ENCODE results near the gene CDC14A.

CDC14A gene

GRCh38 chr1:100481303-100481702 lies 129.0 kb downstream of the CDC14A start:
- no peak for TF ChIP-seq CTCF (IDR thresholded peaks at IDR 0.05; ENCODE audit: control extremely low read depth, extremely low read depth, low read depth, missing control alignments)
- ChIA-PET CTCF (interaction anchor here (0.9 to 1.5 kb wide), 8 partner anchors 12 to 26 kb away, joined by 3 to 6 read pairs (median 4); no protein-coding TSS in a partner anchor), POLR2A (no interaction called here)
- DNase-seq (ENCODE audit: extremely low spot score): no peak

GRCh38 chr1:100482167-100482566 lies 129.9 kb downstream of the CDC14A start:
- DNase-seq (ENCODE audit: extremely low spot score): no peak
- no peak for TF ChIP-seq CTCF (IDR thresholded peaks at IDR 0.05; ENCODE audit: control extremely low read depth, extremely low read depth, low read depth, missing control alignments)
- CTCF ChIA-PET: interaction anchor here (1.3 to 1.5 kb wide), 3 partner anchors 19 to 27 kb away, joined by 3 to 6 read pairs (median 4); no protein-coding TSS in a partner anchor
- POLR2A ChIA-PET: no interaction called here

GRCh38 chr1:100482748-100483147 lies 130.4 kb downstream of the CDC14A start:
- TF ChIP-seq CTCF (IDR thresholded peaks at IDR 0.05; ENCODE audit: control extremely low read depth, extremely low read depth, low read depth, missing control alignments): no peak
- no peak for DNase-seq (ENCODE audit: extremely low spot score)
- POLR2A ChIA-PET: no interaction called here
- CTCF ChIA-PET: interaction anchor here (1.3 to 1.5 kb wide), 3 partner anchors 19 to 28 kb away, joined by 3 to 6 read pairs (median 4); no protein-coding TSS in a partner anchor

- CTCF ChIA-PET: no interaction called here
- POLR2A ChIA-PET: no interaction called here
- TF ChIP-seq CTCF (IDR thresholded peaks at IDR 0.05; ENCODE audit: control extremely low read depth, extremely low read depth, low read depth, missing control alignments): no peak
- no peak for DNase-seq (ENCODE audit: extremely low spot score)
These were observed 130.9 kb downstream of the CDC14A start for GRCh38 chr1:100483230-100483629.

GRCh38 chr1:100485855-100486258 lies 133.6 kb downstream of the CDC14A start:
- no peak for TF ChIP-seq CTCF (IDR thresholded peaks at IDR 0.05; ENCODE audit: control extremely low read depth, extremely low read depth, low read depth, missing control alignments)
- ChIA-PET CTCF (interaction anchor here (0.9 to 2.0 kb wide), 6 partner anchors 11 to 383 kb away, joined by 3 to 5 read pairs (median 4); no protein-coding TSS in a partner anchor), POLR2A (no interaction called here)
- DNase-seq (ENCODE audit: extremely low spot score): no peak

- no peak for TF ChIP-seq CTCF (IDR thresholded peaks at IDR 0.05; ENCODE audit: control extremely low read depth, extremely low read depth, low read depth, missing control alignments)
- CTCF ChIA-PET: interaction anchor here (0.6 to 2.6 kb wide), 4 partner anchors 10 to 31 kb away, joined by 3 to 9 read pairs (median 3); no protein-coding TSS in a partner anchor
- no peak for DNase-seq (ENCODE audit: extremely low spot score)
These were observed 142.2 kb downstream of the CDC14A start for GRCh38 chr1:100494393-100495084.

More at GRCh38 chr1:100494393-100495084, 142.2 kb downstream of the CDC14A start:
- POLR2A ChIA-PET: no interaction called here
